K562 (cell line): ENCODE results near the gene TXNIP. TPM values are rescaled to one million over a fixed set of nuclear protein-coding genes. Genes with fewer than 3 reads are reported as not detected.

Experiments
- ATAC-seq: fragments of 200-7000 bp; cut with Tn5 transposase; 3 replicates; pipeline ENCODE4 v1.9.1; 2020; ENCODE audit warnings: moderate library complexity
- BruUV-seq: library from RNA; stranded (reverse); fragments of 400-500 nt; replicated peaks from 2 replicates; lab custom pipeline; 2021; lab: Mats Ljungman, UMichigan
- CTCF ChIA-PET: fragments of 300-600 bp; formaldehyde crosslinking; extraction: SDS; loops from one replicate; lab custom pipeline; 2021; ENCODE audit warnings: low intra/inter-chr PET ratio; lab: Yijun Ruan, JAX
- POLR2A ChIA-PET: fragments of 300-600, 350-650 bp; sonication (Branson Sonifier 250); formaldehyde crosslinking; extraction: SDS; loops from one replicate; lab custom pipeline; 2021; ENCODE audit warnings: antibody characterized with exemption, inconsistent platforms; lab: Yijun Ruan, JAX
- DNase-seq, 4 experiments: peaks; one replicate each; pipeline versions ENCODE4 v3.0.0 to v3.0.0-alpha.2; 2011 to 2018; ENCODE audit warnings: low spot score in 3 of 4, mixed read lengths in 3 of 4; ENCODE audit errors: extremely low read depth in 1 of 4
- FAIRE-seq: peaks from 2 replicates; lab custom pipeline; 2011; peaks lifted over from hg19 to GRCh38; lab: Jason Lieb, UNC
- H2AFZ ChIP-seq: 2 replicates; pipeline ENCODE4 v1.6.0; 2011; ENCODE audit warnings: low read depth, low read length, control low read depth, inconsistent platforms
- H3K27ac ChIP-seq: fragments of 200-600 bp; 3 replicates; pipeline ENCODE4 v1.8.0; 2011; ENCODE audit warnings: low read depth, mild to moderate bottlenecking, control low read depth, inconsistent platforms, low read length, moderate library complexity, mixed read lengths; ENCODE audit errors: extremely low read depth
- H3K27me3 ChIP-seq, 2 experiments: fragments of 300-600 bp in 1 of 2; 2 replicates in 1 of 2; 3 replicates in 1 of 2; pipeline versions ENCODE4 v1.6.0 to v1.8.0; 2011; ENCODE audit warnings: inconsistent platforms in 2 of 2, low read length in 2 of 2, mild to moderate bottlenecking in 1 of 2, mixed read lengths in 1 of 2, moderate library complexity in 1 of 2; ENCODE audit not compliant: control insufficient read depth in 2 of 2, insufficient read depth in 2 of 2
- H3K36me3 ChIP-seq: fragments of 300-600 bp; 3 replicates; pipeline ENCODE4 v1.8.0; 2011; ENCODE audit warnings: mild to moderate bottlenecking, low read length, inconsistent platforms; ENCODE audit not compliant: control insufficient read depth, insufficient read depth
- H3K4me1 ChIP-seq, 2 experiments: fragments of 200-600 bp in 1 of 2; replicated peaks in 1 of 2; 2 replicates in 1 of 2; 3 replicates in 1 of 2; pipeline versions ENCODE4 v1.5.1 to v1.8.0; 2011; ENCODE audit warnings: inconsistent platforms in 2 of 2, low read length in 2 of 2, mild to moderate bottlenecking in 1 of 2, mixed read lengths in 1 of 2, moderate library complexity in 1 of 2; ENCODE audit not compliant: control insufficient read depth in 2 of 2, insufficient read depth in 2 of 2
- H3K4me2 ChIP-seq: 2 replicates; pipeline ENCODE4 v1.6.1; 2011; ENCODE audit warnings: low read length, control low read depth, inconsistent platforms, mixed read lengths; ENCODE audit not compliant: insufficient read depth
- H3K4me3 ChIP-seq: fragments of 200-600 bp; sonication (generic), shearing (Covaris generic); 2 replicates; pipeline ENCODE4 v1.5.1; 2016; ENCODE audit warnings: control low read depth, inconsistent platforms
- H3K79me2 ChIP-seq: fragments of 200-600 bp; 3 replicates; pipeline ENCODE4 v1.8.0; 2011; ENCODE audit warnings: low read length, inconsistent platforms; ENCODE audit not compliant: control insufficient read depth, insufficient read depth
- H3K9ac ChIP-seq, 2 experiments: 2 replicates each; pipeline versions ENCODE4 v1.6.0 to v1.6.1; 2011; ENCODE audit warnings: low read depth in 2 of 2, low read length in 2 of 2, control low read depth in 1 of 2, inconsistent platforms in 1 of 2, mild to moderate bottlenecking in 1 of 2, mixed read lengths in 1 of 2; ENCODE audit not compliant: insufficient read depth in 1 of 2
- H3K9me1 ChIP-seq: one replicate; pipeline ENCODE4 v1.6.0; 2011; ENCODE audit warnings: inconsistent platforms, mild to moderate bottlenecking, low read length, moderate library complexity; ENCODE audit not compliant: control insufficient read depth, insufficient read depth
- H3K9me3 ChIP-seq: replicated peaks from 2 replicates; pipeline ENCODE4 v1.5.1; 2011; ENCODE audit warnings: low read depth, low read length, inconsistent platforms; ENCODE audit not compliant: control insufficient read depth, insufficient read depth
- H4K20me1 ChIP-seq: replicated peaks from 2 replicates; pipeline ENCODE4 v1.6.1; 2011; ENCODE audit warnings: low read length, inconsistent platforms, mixed read lengths; ENCODE audit not compliant: control insufficient read depth, insufficient read depth
- BRD9 ChIP-seq: fragments of 450-650 bp; IDR thresholded peaks from 2 replicates; pipeline ENCODE4 v1.6.1; 2018; ENCODE audit warnings: low read depth; ENCODE audit not compliant: partially characterized antibody
- ID3 ChIP-seq, 2 experiments: fragments of 250-450 bp in 1 of 2; fragments of 450-650 bp in 1 of 2; sonication (Bioruptor Pico) in 1 of 2; IDR thresholded peaks; 2 replicates each; pipeline versions ENCODE4 v1.6.1 to v1.8.0; 2016 to 2021; ENCODE audit warnings: mild to moderate bottlenecking in 2 of 2, moderate library complexity in 2 of 2, missing compliant biosample characterization in 1 of 2, missing genetic modification characterization in 1 of 2
- KLF13 ChIP-seq: fragments of 450-650 bp; IDR thresholded peaks from 2 replicates; pipeline ENCODE4 v1.6.1; 2016; ENCODE audit warnings: missing genetic modification characterization, low read depth, mild to moderate bottlenecking, missing compliant biosample characterization, moderate library complexity, borderline replicate concordance
- MTA3 ChIP-seq: fragments of 450-650 bp; formaldehyde crosslinking; IDR thresholded peaks from 2 replicates; pipeline ENCODE4 v1.6.1; 2017; ENCODE audit warnings: mild to moderate bottlenecking, borderline replicate concordance
- PHF21A ChIP-seq: fragments of 450-650 bp; IDR thresholded peaks from 2 replicates; pipeline ENCODE4 v1.6.1; 2017; ENCODE audit warnings: low read depth, borderline replicate concordance
- PPARD ChIP-seq: fragments of 250-450 bp; sonication (Bioruptor Pico); IDR thresholded peaks from 2 replicates; pipeline ENCODE4 v1.8.0; 2022; ENCODE audit warnings: inconsistent platforms, mild to moderate bottlenecking, moderate library complexity
- RBM17 ChIP-seq: fragments of 200-400 bp; formaldehyde crosslinking; IDR thresholded peaks from 2 replicates; pipeline ENCODE4 v1.6.1; 2017; ENCODE audit warnings: low read depth, mild to moderate bottlenecking, low read length, borderline replicate concordance
- RBM34 ChIP-seq: fragments of 200-400 bp; formaldehyde crosslinking; IDR thresholded peaks from 2 replicates; pipeline ENCODE4 v1.6.1; 2018; ENCODE audit warnings: low read length, borderline replicate concordance; ENCODE audit not compliant: insufficient read depth
- TCF7 ChIP-seq: sonication (generic); IDR thresholded peaks from 2 replicates; pipeline ENCODE4 v1.6.1; 2016; ENCODE audit warnings: antibody characterized with exemption, borderline replicate concordance
- ZKSCAN3 ChIP-seq: fragments of 250-450 bp; sonication (Bioruptor Pico); IDR thresholded peaks from 2 replicates; pipeline ENCODE4 v1.4.0; 2020
- ZSCAN32 ChIP-seq: fragments of 450-650 bp; formaldehyde crosslinking; IDR thresholded peaks from 2 replicates; pipeline ENCODE4 v1.4.0; 2020; ENCODE audit warnings: mild to moderate bottlenecking, moderate library complexity
- WGBS: fragments of 100-300 bp; shearing (Covaris generic); methylation state at CpG from one replicate; pipeline ENCODE4 v1.1.6; 2016; ENCODE audit warnings: low coverage, mixed read lengths; ENCODE audit not compliant: insufficient coverage; ENCODE audit errors: missing lambda C conversion rate; 5-methylcytosine and 5-hydroxymethylcytosine counted together
- in situ Hi-C: fragments of 300-500 bp; cut with MboI; formaldehyde crosslinking; loops from 4 replicates; pipeline ENCODE4 v1.15.0; 2018; ENCODE audit warnings: inconsistent platforms, mixed read lengths
- intact Hi-C: fragments of 100-400 bp; cut with micrococcal nuclease; formaldehyde crosslinking; loops from 2 replicates; pipeline ENCODE4 v1.14.2; 2022
- polyA plus RNA-seq, 8 experiments: library from polyadenylated mRNA; depleted of rRNA in 4 of 8; stranded (reverse) in 5 of 8; unstranded in 3 of 8; fragments of >200 nt; fragmentation: Nextera tagmentation in 2 of 8; fragmentation: Illumina TruSeq in 1 of 8; extraction: Ambion mirVana in 2 of 8; extraction: Trizol in 1 of 8; gene quantifications; 2 replicates each; pipeline versions ENCODE4 v1.2.1 to v1.2.3, GENCODE V29; 2011 to 2014; ENCODE audit warnings: inconsistent platforms in 1 of 8, missing spikeins in 1 of 8
- total RNA-seq, 7 experiments: library from RNA; depleted of rRNA in 6 of 7; stranded (reverse); fragments of >200 nt in 6 of 7; fragmentation: Illumina TruSeq in 2 of 7; extraction: Trizol in 2 of 7; gene quantifications; 2 replicates each; pipeline versions ENCODE4 v1.2.1 to v1.2.3, GENCODE V29; 2011 to 2021; ENCODE audit warnings: low replicate concordance in 1 of 7
- TF ChIP-seq, protein P1 (sequence below), 2 experiments: fragments of 450-650 bp in 1 of 2; sonication (generic) in 1 of 2; formaldehyde crosslinking in 1 of 2; IDR thresholded peaks; 2 replicates each; pipeline versions ENCODE4 v1.7.1 to v1.9.0; 2016 to 2022; ENCODE audit warnings: inconsistent platforms in 1 of 2, mild to moderate bottlenecking in 1 of 2, missing genetic modification reagents in 1 of 2

The TXNIP gene
- total and polyA plus RNA-seq, 9 of the 15 experiments (the other 6 are each of a cell fraction or from before 2014, with no cell fraction given), result 120 to 499 (median 257) TPM

GRCh38 chr1:145972580-145972979, 23.8 kb downstream of the TXNIP start:
- peaks cover 1% of the 10 kb centered on the region; the same call in 1 of the 3 replicates for H3K79me2 ChIP-seq
- BruUV-seq, result no TSS peak
- intact Hi-C loops, result no loop called here
- TF ChIP-seq ZSCAN32 (CRISPR knock-in tag), result no peak
- no peak for TF ChIP-seq BRD9
- no peak for TF ChIP-seq ZKSCAN3 (CRISPR knock-in tag)
- TF ChIP-seq RBM17, result no peak
- TF ChIP-seq, protein P1, sequence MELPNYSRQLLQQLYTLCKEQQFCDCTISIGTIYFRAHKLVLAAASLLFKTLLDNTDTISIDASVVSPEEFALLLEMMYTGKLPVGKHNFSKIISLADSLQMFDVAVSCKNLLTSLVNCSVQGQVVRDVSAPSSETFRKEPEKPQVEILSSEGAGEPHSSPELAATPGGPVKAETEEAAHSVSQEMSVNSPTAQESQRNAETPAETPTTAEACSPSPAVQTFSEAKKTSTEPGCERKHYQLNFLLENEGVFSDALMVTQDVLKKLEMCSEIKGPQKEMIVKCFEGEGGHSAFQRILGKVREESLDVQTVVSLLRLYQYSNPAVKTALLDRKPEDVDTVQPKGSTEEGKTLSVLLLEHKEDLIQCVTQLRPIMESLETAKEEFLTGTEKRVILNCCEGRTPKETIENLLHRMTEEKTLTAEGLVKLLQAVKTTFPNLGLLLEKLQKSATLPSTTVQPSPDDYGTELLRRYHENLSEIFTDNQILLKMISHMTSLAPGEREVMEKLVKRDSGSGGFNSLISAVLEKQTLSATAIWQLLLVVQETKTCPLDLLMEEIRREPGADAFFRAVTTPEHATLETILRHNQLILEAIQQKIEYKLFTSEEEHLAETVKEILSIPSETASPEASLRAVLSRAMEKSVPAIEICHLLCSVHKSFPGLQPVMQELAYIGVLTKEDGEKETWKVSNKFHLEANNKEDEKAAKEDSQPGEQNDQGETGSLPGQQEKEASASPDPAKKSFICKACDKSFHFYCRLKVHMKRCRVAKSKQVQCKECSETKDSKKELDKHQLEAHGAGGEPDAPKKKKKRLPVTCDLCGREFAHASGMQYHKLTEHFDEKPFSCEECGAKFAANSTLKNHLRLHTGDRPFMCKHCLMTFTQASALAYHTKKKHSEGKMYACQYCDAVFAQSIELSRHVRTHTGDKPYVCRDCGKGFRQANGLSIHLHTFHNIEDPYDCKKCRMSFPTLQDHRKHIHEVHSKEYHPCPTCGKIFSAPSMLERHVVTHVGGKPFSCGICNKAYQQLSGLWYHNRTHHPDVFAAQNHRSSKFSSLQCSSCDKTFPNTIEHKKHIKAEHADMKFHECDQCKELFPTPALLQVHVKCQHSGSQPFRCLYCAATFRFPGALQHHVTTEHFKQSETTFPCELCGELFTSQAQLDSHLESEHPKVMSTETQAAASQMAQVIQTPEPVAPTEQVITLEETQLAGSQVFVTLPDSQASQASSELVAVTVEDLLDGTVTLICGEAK (IDR thresholded peaks at IDR 0.05), result no peak
- TF ChIP-seq, protein P1 (CRISPR knock-in tag; IDR thresholded peaks at IDR 0.05), result no peak
- TF ChIP-seq TCF7, result no peak
- TF ChIP-seq ID3 (CRISPR knock-in tag; IDR thresholded peaks at IDR 0.05), result no peak
- no peak for TF ChIP-seq ID3 (tag; IDR thresholded peaks at IDR 0.05)
- TF ChIP-seq PPARD, result no peak
- TF ChIP-seq KLF13 (tag), result no peak
- TF ChIP-seq RBM34, result no peak
- TF ChIP-seq MTA3, result no peak
- TF ChIP-seq PHF21A, result no peak
- no peaks in the 10 kb centered on the region for H3K27me3 ChIP-seq
- 0 out of 2 replicates have a peak, but pooled peaks cover under 1% of the 10 kb centered on the region for H3K9me3 ChIP-seq
- no peak for DNase-seq
- in situ Hi-C loops, result no loop called here
- POLR2A ChIA-PET, result interaction anchor here (1.4 kb wide), 1 partner anchor 16 kb away, joined by 5 read pairs; no protein-coding TSS in a partner anchor
- CTCF ChIA-PET, result no interaction called here
- no peak overlapping the region for H3K9ac ChIP-seq
- H2AFZ ChIP-seq, result no peak overlapping the region
- no peak overlapping the region for H3K4me3 ChIP-seq
- H3K4me2 ChIP-seq, result no peak overlapping the region
- WGBS, result 63% methylated on average over 7 of the region's 7 CpGs
- H3K4me1 ChIP-seq, result peaks cover 0 to 5% of the 10 kb centered on the region in 2 experiments; a peak in 4 of 5 replicates
- peaks cover 4% of the 10 kb centered on the region; the same call in 1 of the 3 replicates for H3K36me3 ChIP-seq
- no peaks in the 10 kb centered on the region for H4K20me1 ChIP-seq
- no peak for ATAC-seq
- FAIRE-seq, result no peak
- H3K27ac ChIP-seq, result no peak overlapping the region
- no peaks in the 10 kb centered on the region for H3K9me1 ChIP-seq
